GM21717 (cell line): Measurements from ENCODE around the gene CDC42BPB.
"Not testable (repeated sequence)": the region's sequence is repeated elsewhere in the genome, so short reads cannot be mapped to it uniquely, and the experiment has no call there.

Experiments
- ATAC-seq: cut with Tn5 transposase; IDR thresholded peaks from one replicate; pipeline ENCODE4 v1.9.1; 2021; ENCODE audit warnings: mild to moderate bottlenecking, moderate library complexity; ENCODE audit not compliant: unreplicated experiment

Gene CDC42BPB

DNA sequence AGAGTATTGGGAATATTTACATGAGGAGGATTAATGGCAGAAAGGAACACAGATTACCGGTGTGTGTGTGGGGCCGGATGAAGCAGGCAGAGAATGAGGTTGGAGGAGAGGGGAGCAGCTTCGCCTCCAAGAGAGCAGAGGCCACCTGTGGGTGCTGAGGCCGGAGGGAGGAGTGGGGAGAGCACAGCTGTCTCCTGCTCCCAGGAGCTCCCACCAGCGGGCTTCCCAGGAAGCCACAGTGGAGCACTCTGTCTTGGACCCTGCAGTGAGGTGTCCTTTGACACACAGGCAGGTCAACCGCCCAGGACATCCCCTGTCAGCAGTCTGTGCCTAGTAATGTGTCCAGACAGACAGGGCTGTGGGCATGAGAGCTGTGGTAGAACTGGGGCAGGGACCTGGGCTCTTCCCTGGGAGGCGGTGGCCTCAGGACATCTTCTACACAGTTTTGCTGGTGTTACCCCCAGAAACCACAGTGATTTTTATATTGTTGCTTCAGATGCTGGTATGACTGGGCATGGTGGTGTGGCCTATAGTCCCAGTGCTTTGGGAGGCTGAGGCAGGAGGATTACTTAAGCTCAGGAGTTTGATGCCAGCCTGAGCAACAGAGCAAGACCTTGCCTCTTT, 153.3 kb downstream of the CDC42BPB start:
- ATAC-seq = no peak

- ATAC-seq = no peak
These were observed 154.0 kb downstream of the CDC42BPB start for GRCh38 chr14:102903248-102903888.

DNA sequence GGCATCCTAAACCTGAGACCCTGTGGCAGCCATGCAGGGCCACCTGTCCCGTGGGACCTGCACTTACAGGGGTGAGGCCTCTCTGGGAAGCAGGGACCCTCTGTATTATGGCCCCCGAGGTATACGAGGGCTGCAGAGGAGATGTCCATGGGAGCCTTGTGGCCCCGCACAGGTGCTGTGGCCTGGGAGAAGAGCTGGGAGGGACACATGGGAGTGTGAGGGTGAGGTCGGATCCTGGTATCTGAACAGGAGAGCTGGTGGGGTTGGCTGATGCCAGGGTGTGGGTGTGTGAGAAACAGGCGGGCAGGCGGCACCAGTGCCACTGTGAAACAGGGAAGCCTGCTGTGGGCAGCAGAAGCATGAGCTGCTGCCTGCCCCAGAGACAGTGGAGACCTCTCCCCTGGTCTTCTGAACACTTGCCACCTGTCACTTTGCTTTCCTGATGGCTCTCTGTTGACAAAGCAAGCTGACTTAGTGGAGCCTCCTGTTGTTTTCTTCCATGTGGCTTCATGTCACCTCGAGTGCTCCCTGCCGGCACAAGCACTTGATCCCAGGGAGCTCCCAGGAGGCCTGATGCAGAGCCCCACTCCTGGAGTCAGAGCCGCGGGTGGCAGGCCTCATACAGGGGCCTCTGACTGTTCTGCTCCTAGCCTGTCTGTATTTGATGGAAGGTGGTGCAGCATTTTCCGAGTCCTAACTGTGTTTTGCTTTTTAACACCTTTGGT, 154.7 kb downstream of the CDC42BPB start:
- ATAC-seq = no peak

DNA sequence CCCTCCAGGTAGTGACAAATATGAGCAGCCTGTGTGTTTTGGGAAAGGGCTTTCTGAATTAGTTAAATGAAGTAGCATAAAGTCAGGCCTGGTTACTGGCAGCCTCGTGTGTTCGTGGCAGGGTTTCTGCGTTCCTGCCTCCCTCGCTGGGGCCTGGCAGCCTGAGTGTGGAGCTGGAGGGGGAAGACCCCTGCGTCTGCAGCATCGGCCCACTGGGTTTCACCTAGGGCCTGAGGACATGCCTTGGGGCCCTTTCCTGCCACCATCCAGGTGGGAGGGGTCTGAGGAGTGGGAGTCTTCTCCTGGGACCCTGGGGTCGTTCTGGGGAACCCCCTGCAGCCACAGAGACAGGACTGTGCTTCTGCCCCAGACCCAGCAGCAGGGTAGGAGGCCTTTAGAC, 155.3 kb downstream of the CDC42BPB start:
- peak; percentile 20 for ATAC-seq

- peak; percentile 65 for ATAC-seq
These were observed 155.7 kb downstream of the CDC42BPB start for GRCh38 chr14:102901633-102902032.

DNA sequence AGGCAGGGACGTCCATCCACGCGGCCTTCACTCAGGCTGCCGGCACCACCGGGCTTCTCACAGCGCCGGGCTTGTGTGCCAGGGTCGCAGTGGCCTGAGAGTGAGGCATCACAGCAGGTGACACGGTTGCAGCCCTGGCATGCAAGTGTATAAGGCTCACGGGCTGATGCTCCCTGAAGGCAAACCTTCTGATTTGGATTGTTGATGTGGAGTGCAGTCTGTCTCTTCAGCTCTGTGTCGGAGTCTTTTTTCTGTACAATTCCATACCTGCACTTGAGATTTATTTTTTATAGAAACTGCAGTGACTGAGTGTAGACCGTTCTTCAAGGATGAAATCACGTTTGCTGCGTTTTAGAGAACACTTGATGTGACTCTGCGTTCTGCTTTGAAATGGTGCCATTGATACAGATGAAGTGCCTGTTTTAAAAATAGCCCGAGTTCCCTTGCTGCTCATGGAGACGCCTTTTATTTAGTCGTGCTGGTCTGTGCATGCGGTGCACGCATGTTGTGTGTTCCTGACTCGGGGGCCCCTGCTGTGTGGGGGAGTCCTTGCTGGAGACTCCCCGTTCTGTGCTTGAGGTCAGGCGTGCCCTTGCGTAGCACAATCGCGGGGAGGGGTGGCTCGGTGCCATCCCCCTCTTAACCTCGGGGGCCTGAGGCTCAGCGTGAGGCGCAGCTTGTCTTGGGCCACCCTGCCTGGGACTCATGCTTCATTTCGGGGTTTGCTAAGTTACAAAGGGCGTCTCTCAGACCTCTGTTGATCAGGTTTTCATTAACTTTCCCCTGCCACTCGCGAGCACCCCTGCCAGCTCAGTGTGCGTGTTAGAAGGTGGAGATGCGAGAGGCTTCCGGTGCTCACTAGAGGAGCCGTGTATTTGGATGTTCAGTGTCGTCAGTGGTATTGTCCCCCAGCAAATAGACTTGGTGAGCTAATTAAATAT, 156.4 kb downstream of the CDC42BPB start:
- ATAC-seq = peak; percentile 53

DNA sequence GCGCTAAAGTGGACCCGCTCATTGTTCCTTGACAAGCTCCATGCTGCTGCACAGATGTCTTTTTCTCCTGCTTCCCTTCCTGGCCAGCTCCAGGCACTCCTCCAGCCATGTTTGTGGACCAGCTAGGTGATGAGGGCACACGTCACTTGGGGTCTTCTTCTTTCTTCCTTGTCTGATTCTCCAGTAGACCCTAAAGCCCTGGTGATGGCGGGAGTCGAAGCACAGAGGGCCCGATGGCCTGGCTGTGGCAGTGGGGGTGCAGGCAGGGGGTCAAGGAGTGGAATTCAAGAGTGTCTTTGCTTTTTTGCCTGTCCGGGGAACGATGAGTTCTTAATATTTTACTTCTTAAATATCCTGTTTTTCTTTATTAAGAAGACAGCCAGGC, 157.8 kb downstream of the CDC42BPB start:
- ATAC-seq = no peak

- ATAC-seq = no peak
These were observed 158.4 kb downstream of the CDC42BPB start for GRCh38 chr14:102898776-102899515.

DNA sequence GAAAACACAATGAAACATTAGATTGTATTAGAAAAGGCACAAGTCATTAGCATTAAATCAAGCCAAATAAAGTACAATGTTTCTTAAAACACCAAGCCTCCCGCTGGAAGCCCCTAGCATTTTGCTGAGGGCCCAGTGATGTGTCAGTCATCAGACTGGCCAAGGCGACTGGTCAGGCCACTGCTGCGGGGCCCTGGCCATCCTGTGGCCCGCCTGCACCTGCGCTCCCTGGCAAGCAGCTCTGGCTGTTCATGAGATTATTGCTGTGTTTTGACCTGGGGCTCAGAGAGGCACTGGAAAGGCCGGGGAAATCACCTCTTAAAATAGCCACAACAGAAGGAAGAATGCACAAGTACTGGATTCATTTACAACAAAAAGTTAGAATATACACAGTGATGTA, 159.1 kb downstream of the CDC42BPB start:
- no peak for ATAC-seq

- no peak for ATAC-seq
These were observed 159.9 kb downstream of the CDC42BPB start for GRCh38 chr14:102897299-102898027.

GRCh38 chr14:102896735-102897134, 160.6 kb downstream of the CDC42BPB start:
- ATAC-seq = not testable (repeated sequence)

DNA sequence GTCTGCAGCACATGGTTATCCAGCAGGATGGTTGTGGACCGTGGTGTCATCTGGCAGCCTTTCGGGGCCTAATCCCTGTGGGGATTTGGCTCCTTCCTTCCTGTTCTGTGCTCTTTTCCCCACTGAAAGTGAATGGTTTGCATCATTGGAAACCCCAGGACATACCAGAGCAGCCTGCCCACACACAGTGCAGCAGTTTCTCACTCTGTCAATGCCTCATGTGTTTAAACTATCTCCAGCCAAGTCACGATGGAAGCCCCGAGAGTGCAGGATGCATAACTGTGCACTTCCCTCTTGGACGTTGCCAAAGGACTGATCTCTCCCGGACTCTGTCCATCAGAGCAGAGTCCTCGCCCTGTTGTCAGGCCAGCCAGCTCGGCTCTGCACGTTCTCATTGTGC, 163.9 kb downstream of the CDC42BPB start:
- no peak for ATAC-seq

DNA sequence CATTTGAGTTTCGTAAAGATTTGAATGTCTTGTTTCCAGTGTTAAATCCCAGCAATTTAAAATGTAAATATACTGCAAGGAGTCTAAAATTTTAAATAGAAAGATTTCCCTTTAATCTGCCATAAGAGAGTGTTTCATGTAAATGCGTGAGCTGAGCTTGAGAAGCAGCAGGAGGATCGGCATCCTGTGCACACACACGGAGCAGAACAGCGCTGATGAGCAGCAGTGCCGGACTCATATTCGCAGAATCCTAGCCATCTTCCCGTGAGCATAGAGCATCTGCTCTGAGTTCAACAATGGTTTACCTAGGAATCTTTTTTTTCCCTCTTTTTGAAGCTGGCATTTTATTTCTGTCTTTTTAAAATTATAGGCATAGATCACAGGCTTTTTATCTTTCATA, 164.7 kb downstream of the CDC42BPB start:
- ATAC-seq = no peak

DNA sequence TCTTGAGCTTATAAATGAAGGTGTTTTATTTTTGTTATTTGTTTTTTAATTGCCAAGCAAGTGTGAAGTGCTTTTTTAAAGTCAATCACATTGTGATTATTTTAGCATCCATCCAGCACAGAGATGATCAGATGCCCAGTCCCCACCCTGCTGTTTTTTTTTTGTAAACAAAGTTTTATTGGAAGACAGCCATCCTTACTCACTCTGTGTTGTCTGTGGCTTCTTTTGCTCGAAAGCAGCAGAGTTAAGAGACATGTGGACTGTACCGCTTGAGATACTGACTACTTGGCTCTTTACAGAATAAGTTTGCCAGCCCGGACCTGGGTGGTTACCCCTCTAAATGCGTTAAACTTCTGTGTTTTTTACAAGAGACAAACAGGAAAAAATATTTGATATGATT, 165.8 kb downstream of the CDC42BPB start:
- ATAC-seq = no peak

GRCh38 chr14:102891111-102891510, 166.2 kb downstream of the CDC42BPB start:
- ATAC-seq = no peak

DNA sequence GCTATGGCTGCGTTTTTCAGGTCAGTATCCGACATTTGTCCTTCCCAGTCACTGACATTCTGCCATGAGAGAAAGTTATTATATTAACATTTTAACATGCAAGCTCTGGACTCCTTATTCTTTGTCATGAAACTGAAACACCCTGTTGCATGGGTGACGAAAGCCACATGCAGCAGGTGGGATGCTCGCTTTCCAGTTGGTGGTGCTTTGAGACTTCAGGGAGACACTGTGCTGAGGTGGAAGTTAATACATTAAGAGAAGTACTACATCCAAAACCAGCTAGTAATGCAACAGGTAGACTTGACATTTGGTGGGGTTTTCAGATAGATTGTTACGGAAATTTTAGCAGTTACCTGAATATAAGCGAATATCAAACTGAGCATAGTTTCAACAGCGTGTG, 167.7 kb downstream of the CDC42BPB start:
- no peak for ATAC-seq

DNA sequence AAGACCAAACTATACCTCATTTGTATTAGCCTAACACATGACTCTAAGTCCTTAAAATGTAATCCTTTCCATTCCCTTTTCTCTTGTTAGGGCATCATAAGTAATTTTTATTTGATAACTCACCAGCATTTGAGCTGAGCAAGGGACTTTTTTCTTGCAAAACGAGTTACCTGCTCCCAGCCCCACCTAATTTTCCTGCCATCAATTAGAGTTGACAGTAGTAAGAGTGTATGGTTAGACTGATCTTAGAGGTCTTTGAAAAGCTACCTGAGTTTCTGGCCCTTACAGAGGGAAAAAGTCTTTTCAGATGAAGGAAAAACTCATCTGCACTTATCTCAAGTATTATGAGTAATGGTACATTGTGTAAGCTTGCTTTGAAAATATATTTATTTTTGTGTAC, 168.6 kb downstream of the CDC42BPB start:
- no peak for ATAC-seq

DNA sequence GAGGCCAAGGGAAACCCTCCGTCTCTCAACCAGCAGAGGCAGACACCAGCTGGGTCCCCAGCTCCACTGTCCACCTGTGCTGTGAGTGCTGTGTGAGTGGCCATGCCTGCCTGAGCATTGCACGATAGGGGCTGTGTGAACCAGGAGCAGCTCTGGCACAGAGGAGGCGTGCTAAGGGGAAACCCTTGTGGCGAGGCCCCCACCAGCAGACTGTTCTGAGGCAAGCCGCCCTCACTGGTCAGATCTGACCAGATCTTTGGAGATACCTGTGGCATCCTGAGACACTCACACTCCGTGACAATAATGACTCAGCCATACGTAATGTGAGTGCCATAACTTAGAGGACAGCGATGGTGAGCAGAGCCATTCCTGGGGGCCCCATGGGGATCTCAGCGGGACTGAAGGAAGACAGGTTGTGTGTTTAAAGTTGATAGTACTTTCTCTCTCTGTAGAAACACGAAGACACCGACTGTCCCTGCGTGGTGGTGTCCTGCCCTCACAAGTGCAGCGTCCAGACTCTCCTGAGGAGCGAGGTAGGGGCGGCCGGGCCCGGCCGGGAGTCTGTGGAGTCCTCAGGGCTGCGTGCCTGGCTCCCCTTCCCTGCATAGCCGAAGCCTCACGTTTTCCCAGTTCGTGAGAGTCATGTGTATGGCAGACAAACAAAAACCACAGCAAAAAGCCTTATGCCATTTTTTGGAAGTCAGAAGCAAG, 171.5 kb downstream of the CDC42BPB start:
- ATAC-seq = no peak

GRCh38 chr14:102883554-102883953, 173.8 kb downstream of the CDC42BPB start:
- ATAC-seq = no peak
